ENCODE measurements around the gene ALKBH2. TPM values are rescaled to one million over a fixed set of nuclear protein-coding genes. Genes with fewer than 3 reads are reported as not detected.

Gene ALKBH2
- total and polyA plus RNA-seq, 2 donors from 2014 or later, result 14.7 to 18.8 TPM

DNA sequence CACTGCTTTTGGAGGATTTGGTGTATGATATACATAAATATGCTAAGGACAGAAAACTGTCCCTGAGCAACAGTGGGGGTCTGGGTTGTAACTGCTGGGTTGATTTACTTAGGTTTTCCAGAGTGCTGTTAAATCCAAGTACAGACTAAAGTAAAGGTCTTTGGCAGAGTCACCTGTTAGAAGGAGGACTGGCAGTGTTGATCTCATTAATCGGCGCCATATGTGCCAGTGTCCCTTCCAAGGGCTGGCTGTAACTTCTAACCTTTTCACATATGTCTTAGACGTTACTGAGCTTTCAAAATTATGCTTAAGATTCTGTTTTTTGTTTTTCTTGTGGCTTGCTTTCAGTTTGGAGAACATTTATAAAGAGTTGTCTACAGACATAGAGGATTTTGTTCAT lies 9.2 kb upstream of the ALKBH2 start:
- Histone ChIP-seq H3K9me3 (ENCODE audit: control insufficient read depth in 2 of 3, insufficient read depth in 1 of 3, low read length in 3 of 3) (no peaks in the 10 kb centered on the region), H3K4me1 (ENCODE audit: control insufficient read depth in 2 of 3, insufficient read depth in 2 of 3, low read depth in 1 of 3, low read length in 3 of 3) (peaks cover 3 to 14% (median 8%) of the 10 kb centered on the region in 3 donors), H3K27me3 (ENCODE audit: control insufficient read depth, insufficient read depth, low read length) (no peaks in the 10 kb centered on the region), H3K9ac (ENCODE audit: low read length in 3 of 3) (no peak overlapping the region), H3K36me3 (ENCODE audit: control insufficient read depth in 2 of 3, insufficient read depth in 3 of 3, low read length in 3 of 3) (peaks cover 13 to 53% (median 19%) of the 10 kb centered on the region in 3 donors), H3K4me3 (ENCODE audit: low read length in 3 of 3) (no peak overlapping the region), H3K27ac (ENCODE audit: low read depth in 2 of 2, low read length in 2 of 2) (no peak overlapping the region)
- FAIRE-seq (no peak), DNase-seq (no peak)
- intact Hi-C loops (cut with DNase I), result no loop called here
- TF ChIP-seq CTCF (IDR thresholded peaks at IDR 0.05; ENCODE audit: borderline replicate concordance, extremely low read depth, insufficient read depth), result no peak

DNA sequence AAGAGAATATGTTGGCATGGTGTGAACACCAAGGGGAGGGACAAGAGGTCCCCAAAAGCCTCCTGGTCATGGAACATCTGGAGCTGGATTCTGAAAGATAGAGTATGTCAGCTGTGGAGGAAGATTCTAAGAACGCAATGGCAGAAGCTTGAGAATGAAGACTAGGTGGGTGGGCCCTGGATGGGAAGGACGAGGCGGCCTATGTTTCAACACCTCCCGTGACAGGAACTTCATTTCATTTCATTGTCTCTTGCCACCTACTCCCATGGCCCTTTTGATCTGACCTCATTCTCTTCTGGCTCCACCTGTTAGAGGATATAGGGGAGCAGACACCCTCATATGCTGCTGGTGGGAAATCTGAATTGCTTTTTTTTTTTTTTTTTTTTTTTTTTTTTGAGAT lies 7.5 kb upstream of the ALKBH2 start:
- no peak overlapping the region for H3K27ac ChIP-seq (ENCODE audit: low read depth in 2 of 2, low read length in 2 of 2)
- no peak for TF ChIP-seq CTCF (IDR thresholded peaks at IDR 0.05; ENCODE audit: borderline replicate concordance, extremely low read depth, insufficient read depth)
- no peaks in the 10 kb centered on the region for H3K9me3 ChIP-seq (ENCODE audit: control insufficient read depth in 2 of 3, insufficient read depth in 1 of 3, low read length in 3 of 3)
- H3K27me3 ChIP-seq (ENCODE audit: control insufficient read depth, insufficient read depth, low read length), result no peaks in the 10 kb centered on the region
- intact Hi-C loops (cut with DNase I), result no loop called here
- H3K4me1 ChIP-seq (ENCODE audit: control insufficient read depth in 2 of 3, insufficient read depth in 2 of 3, low read depth in 1 of 3, low read length in 3 of 3), result peaks cover 3 to 14% (median 9%) of the 10 kb centered on the region in 3 donors
- H3K4me3 ChIP-seq (ENCODE audit: low read length in 3 of 3), result no peak overlapping the region
- no peak overlapping the region for H3K9ac ChIP-seq (ENCODE audit: low read length in 3 of 3)
- DNase-seq (no peak), FAIRE-seq (no peak)
- H3K36me3 ChIP-seq (ENCODE audit: control insufficient read depth in 2 of 3, insufficient read depth in 3 of 3, low read length in 3 of 3), result peaks cover 9 to 44% (median 19%) of the 10 kb centered on the region in 3 donors

DNA sequence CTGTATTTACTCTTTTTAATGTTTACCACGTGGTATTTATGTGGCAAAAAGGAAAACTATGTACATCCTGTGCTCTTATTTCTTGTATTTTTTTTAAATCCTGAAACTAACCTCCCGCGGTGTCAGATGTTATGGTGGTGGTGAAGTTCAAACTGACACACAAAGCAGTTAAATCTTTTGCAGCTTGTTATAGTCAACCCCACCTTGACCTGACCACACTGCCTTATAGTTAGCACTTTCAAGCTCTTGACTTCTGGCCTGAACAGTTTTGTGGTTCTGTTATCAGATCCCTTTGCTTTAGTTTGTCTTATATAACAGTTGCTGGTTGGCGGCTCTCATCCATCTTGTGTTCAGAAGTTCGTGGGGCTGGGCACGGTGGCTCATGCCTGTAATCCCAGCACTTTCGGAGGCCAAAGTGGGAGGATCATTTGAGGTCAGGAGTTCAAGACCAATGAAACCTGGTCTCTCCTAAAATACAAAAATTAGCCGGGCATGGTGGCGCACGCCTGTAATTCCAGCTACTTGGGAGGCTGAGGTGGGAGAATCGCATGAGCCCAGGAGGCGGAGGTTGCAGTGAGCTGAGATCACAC lies 6.3 kb upstream of the ALKBH2 start:
- H3K9ac ChIP-seq (ENCODE audit: low read length in 3 of 3), result peak overlapping the region in 1 of 3 donors; percentile 68
- FAIRE-seq, result no peak

More for the DNA sequence above, 6.3 kb upstream of the ALKBH2 start:
- no peaks in the 10 kb centered on the region for H3K27me3 ChIP-seq (ENCODE audit: control insufficient read depth, insufficient read depth, low read length)
- H3K4me3 ChIP-seq (ENCODE audit: low read length in 3 of 3), result peak overlapping the region; percentile 17 to 91 (median 75)
- intact Hi-C loops (cut with DNase I), result no loop called here
- no peak for TF ChIP-seq CTCF (IDR thresholded peaks at IDR 0.05; ENCODE audit: borderline replicate concordance, extremely low read depth, insufficient read depth)
- H3K4me1 ChIP-seq (ENCODE audit: control insufficient read depth in 2 of 3, insufficient read depth in 2 of 3, low read depth in 1 of 3, low read length in 3 of 3), result peaks cover 3 to 14% (median 9%) of the 10 kb centered on the region in 3 donors
- peaks cover 5 to 32% (median 10%) of the 10 kb centered on the region in 3 donors for H3K36me3 ChIP-seq (ENCODE audit: control insufficient read depth in 2 of 3, insufficient read depth in 3 of 3, low read length in 3 of 3)
- H3K9me3 ChIP-seq (ENCODE audit: control insufficient read depth in 2 of 3, insufficient read depth in 1 of 3, low read length in 3 of 3), result no peaks in the 10 kb centered on the region
- DNase-seq, result peak in 1 of 5 donors; percentile 52
- H3K27ac ChIP-seq (ENCODE audit: low read depth in 2 of 2, low read length in 2 of 2), result no peak overlapping the region

Measured in kidney (tissue), 14 donors.